ENCODE measurements around the gene CD1E.

CD1E gene

GRCh38 chr1:158398818-158399514 lies 45.3 kb downstream of the CD1E start, which contains the start of gene OR10T2:
Gene OR10T2 (minus strand): TSS chr1:158399466. CDS start chr1:158399466, 0 bp downstream.
- Mint-ChIP-seq H3K27ac (no peak within 1 kb of the TSS), H3K9me3 (no peaks in the 10 kb centered on the region), H3K36me3 (no peaks in the 10 kb centered on the region), H3K4me1 (peaks cover 6% of the 10 kb centered on the region), H3K4me3 (no peak within 1 kb of the TSS)
- ATAC-seq (no peak), DNase-seq (ENCODE audit: low spot score in 2 of 2) (no peak)

GRCh38 chr1:158400871-158401270 lies 47.2 kb downstream of the CD1E start:
- DNase-seq (ENCODE audit: low spot score in 2 of 2): no peak
- Mint-ChIP-seq H3K4me3 (no peak overlapping the region), H3K9me3 (no peaks in the 10 kb centered on the region), H3K4me1 (peaks cover 6% of the 10 kb centered on the region), H3K36me3 (no peaks in the 10 kb centered on the region), H3K27ac (no peak overlapping the region)
- no peak for ATAC-seq

- no peaks in the 10 kb centered on the region for H3K4me1 Mint-ChIP-seq
These were observed 53.4 kb downstream of the CD1E start for GRCh38 chr1:158407092-158407491.

More at GRCh38 chr1:158407092-158407491, 53.4 kb downstream of the CD1E start:
- Mint-ChIP-seq H3K9me3 (no peaks in the 10 kb centered on the region), H3K27ac (no peak overlapping the region), H3K4me3 (no peak overlapping the region), H3K36me3 (no peaks in the 10 kb centered on the region)
- DNase-seq (ENCODE audit: low spot score in 2 of 2) (no peak), ATAC-seq (no peak)
